ENCODE data around the gene TWNK.

TWNK gene

DNA sequence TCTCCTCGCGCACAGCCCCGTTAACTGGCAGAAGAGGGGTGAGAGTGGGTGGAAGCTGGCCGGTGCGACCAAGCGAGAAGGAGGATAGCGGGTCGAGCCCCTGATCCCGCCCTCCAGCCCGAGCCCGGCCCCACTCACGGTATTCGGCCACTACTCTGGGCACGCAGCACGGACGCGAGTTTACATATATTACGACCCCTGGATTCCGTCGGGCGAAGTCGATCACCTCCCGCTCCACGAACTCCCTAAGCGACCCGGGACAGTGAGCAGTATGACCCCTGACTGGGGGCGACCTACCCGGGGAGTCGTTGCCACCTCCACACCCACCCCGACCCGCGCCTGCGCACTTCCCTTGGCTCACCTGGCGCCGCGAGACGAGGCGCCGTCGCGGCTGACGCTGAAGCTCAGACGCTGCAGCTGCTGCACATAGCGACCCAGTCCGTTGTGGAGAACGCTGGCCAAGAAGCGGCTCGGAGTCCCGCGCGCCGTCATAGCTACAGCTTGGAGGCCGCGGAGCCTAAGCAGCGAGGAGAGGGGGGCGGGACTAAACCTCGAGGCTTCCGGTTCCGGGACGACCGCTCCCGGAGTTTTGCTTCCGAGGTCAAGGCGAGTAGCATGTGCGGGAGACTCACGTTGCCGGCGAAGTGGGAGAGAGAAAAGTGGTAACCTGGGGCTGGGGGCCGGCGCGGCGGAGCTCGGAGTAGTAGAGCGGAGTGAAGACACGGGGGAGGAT is at the start of gene TWNK, which contains the start of gene MRPL43:
Gene TWNK (plus strand): TSS at position 592 of the 733 bp plus-strand sequence. CDS start 668 bp downstream, outside the sequence.
Gene MRPL43 (minus strand): TSS at position 546 of the 733 bp plus-strand sequence. CDS start 54 bp downstream, at position 492.
- peak; percentile 32 for DNase-seq

DNA sequence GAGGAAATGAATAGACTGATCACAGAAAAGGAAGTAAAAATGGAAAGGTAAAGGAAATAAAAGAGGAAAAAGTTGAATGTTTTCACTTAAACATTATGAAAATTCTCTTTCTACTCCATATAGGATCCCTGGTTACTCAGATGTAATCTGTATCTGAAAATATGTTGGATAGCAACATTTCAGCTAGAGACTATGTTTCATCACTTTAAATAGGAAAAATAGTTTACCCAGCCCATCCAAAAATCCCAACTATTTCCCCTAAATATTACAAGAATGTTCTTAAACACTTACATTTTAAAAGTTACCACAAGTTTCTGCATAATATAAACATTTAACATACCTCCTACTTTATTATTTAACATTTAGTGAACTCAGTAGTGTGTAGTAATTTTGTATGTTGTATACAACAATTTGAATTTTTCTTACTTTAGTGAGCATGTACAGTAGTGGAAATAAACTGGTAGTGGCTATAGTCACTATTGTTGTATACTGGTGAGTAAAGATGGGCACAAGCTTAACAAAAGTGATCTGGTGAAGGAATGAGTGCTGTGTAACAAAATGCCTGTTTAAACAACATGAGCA is 47.5 kb upstream of the TWNK start:
- no peak for DNase-seq

DNA sequence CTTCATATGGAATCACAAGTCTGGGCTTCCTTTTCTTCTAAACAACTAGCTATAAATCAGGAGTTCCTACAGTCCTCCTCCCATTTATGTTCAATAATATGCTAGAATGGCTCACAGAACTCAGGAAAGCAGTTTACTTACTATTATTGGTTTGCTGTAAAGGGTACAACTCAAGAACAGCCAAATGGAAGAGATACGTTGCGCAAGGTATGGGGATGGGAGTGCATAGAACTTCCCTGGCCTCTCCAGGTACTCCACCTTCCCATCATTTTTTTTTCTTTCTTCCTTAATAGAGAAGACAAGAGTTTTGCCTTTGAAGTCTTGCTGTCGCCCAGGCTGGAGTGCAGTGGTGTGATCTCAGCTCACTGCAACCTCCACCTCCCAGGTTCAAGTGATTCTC is 45.1 kb upstream of the TWNK start:
- DNase-seq = no peak

DNA sequence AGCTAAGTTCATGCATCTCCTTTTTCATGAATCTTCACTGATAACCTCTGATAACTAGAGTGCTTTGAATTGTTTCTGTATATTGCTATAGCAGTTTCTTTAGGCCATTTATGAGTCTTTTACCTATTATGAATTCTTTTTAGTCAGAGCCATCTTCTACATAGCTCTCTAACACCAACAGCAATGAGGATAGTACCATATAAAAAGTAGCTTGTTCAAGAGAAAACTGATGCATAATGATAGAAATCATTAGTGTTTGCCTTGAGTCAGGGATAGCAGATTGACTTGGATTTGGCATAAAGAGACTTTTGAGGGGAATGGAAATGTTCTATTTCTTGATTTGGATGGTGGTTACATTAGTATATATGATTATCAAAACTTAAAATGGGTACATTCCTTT is 43.8 kb upstream of the TWNK start:
- DNase-seq = no peak

DNA sequence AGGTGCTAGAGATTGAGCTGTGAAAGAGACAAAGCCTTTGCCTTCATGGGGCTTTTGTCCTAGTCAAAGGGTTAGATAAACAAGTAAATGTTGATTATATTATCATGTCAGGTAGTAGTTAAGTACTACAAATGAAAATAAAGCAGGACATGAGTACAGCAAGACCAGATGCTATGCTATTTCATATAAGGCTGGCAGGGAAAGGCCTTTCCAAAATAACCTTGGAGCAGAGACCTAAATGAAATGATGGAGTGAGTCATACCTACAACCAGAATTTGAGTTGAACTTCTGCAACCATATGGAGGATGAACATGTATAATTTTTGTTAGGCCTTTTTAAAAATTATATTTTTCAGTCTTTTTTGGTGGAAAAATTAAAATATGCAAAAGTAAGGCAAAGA is 41.6 kb upstream of the TWNK start:
- DNase-seq = no peak

DNA sequence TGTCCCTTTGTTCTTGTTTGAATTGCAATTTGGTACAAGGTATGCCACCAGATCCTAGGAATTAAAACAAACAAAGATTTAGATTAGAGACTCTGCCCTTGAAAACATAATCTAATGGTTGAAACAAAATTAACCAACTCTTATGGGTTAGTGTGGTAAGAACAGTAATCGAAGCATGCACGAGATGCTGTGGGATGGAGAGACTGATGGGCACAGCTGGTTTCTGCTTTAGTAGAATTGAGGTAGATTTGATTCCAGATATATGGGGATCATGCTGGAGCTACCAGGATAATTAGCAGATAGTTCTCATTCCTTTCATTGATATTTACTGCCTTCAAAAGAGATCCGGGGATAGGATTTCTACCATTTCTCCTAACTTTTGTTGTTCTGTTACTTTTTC is 38.4 kb upstream of the TWNK start:
- DNase-seq = no peak

DNA sequence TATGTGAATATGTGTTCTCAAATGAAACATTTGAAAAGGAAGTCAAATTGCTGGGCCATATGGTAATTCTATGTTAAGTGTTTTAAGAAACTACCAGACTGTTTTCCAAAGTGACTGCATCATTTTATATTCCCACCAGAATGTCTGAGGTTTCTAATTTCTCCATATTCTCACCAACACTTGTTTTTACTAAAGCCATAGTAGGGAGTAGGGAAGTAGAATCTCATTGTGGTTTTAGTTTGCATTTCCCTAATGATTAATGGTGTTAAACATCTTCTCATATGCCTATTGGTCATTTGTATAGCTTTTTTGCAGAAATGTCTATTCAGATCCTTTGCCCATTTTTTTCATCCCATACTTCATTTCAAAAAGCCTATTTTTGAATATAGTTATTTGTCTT is 27.1 kb upstream of the TWNK start:
- no peak for DNase-seq

DNA sequence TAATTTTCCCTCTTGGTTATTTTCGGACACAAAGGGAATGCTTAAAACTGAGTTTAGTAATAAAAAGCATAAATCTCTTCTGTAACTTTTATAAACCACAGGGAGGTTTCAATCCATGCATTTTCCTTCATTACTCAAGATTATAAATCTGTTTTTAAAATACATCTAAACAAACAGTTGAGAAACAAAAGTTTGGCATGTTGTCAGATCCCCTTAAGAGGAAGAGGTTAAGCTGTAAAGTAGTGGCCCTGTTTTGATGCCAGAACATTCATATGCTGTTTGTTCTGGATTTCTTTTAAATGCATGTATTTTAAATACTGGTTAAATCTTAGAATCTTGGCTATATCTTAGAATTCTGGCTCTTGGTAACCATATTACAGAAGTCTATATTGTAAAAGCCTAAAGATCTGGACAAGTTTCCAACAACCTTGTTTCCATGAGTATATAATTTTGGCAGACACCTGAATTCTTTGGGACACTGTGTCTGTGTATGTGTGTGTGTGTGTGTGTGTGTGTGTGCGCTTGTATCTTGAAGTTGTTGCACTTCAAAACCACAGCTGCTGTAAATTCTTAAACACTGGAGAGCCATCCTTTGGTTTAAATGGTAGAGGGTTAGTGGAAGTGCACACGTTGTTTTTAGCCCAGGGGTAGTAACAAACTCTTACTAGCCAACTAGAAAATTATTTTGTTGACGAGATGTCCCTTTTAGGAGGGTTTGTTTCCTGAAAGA is 24.8 kb upstream of the TWNK start:
- DNase-seq = no peak

DNA sequence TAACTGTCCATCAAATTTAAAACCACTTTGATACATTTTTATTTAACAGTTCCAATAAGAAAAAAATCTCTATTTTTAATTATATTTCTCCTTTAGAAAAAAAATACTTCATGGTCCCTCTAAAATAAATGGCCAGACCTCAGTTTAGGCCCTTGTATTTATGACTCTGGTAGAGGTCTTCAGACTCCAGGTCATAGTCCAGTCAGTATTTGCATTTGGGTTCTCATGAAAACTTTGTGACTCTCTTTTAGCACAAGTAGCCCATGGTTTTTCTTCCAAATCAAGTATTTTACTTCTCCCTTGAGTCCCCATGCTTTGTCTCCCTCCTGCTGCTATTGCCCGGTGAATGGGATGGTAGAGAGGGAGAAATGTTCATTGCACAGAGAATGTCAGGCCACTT is 23.5 kb upstream of the TWNK start:
- no peak for DNase-seq

DNA sequence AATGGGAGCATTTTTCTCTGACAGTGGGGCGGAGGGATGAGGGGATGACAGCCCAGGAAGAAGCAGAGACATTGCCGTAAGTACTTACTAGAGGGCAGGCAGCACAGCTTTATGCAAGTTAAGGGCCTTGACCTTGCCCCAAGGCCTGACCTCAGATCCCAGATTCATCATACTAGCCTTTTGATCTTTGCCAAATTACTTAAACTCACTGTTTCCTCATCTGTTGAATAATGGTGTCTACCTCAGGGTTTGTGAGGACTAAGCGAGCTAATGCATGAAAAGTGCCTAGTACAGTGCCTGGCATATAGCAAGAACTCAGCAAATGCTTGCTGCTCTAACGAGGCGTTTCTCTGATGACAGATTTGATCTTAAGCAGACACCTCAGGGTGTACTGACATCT is 21.5 kb upstream of the TWNK start:
- DNase-seq = no peak

DNA sequence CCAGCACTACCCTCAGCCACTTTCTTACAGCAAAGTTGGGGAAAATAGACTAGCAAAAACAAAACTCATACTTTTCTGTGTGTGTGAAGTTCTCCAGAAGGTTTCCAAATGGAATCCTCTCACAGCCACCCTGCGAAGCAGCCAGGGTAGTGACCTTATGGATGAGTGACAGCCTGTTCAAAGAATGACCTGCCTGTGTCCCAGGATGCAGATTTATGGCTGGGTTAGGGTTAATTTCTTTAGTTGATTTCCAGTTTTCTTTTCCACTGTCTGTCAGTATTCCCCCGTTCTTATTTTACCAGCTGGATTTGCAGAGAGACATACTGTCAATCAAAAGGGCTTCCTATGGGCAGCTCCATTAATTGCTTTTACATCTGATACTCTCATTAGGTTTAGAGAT is 20.5 kb upstream of the TWNK start:
- DNase-seq = no peak

DNA sequence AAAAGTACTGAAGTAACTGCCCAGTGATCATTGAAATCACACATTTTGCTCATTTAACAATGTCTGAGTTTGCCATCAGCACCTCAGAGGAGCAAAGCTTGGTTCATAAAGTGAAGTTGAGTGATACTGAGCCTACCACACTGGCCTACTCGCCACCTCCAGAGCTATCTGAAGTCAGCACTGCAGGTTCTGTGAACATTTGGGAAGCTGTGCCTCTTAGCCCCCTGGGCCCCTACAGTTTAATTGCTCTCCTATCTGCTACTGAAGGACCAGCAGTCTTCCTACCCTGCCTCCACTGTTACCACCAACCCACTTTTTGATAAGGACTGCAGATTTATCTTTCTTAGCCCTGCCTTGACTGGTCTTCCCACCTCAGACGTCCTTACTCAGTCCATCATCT is 20.0 kb upstream of the TWNK start:
- no peak for DNase-seq

DNA sequence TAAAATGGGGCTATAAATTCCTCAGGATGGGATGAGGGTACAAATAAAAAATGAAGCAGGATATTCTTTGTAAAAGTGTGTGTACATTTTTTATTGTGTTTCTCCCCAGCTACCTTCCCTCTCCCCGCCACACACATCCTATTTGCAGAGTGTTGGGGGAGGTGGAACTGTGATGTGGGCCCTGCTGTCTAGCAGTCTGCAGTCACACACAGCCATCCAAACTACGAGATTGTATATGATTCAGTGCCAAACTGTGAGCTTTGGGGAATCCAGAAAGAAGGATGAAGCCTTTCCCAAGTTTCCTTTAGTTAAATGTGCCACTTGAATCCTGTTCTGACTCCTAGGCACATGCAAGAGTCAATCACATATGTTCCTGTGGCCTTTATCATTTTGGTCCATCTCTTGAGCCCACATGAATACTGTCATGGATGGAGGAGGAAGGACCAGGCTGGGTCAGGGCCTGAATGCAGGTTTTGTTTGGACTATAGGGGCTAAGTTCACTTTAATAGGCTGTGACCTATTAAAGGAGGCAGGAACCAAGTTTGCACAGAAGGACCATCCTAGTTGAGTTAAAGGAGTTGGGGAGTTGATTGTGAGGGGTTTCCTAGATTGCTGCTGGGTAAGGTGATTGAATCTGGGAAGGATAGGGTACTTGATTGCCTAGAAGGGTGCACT is 19.1 kb upstream of the TWNK start:
- no peak for DNase-seq

DNA sequence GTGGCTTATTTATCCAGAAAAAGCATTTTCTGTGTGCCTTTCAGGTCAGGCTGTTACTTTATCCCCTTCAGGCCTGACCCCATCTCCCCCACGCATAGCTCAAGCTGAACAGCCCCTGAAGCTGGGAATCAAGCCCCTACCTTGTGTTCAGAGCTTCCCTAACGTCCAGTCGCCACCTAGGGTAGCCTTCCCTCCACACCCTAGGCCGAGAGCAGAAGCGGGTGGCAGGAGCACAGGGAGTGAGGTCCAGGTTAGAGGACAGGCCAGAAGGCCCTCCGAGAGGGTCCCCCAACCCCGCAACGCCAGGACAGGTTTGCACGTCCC is 18.5 kb upstream of the TWNK start:
- DNase-seq = no peak

DNA sequence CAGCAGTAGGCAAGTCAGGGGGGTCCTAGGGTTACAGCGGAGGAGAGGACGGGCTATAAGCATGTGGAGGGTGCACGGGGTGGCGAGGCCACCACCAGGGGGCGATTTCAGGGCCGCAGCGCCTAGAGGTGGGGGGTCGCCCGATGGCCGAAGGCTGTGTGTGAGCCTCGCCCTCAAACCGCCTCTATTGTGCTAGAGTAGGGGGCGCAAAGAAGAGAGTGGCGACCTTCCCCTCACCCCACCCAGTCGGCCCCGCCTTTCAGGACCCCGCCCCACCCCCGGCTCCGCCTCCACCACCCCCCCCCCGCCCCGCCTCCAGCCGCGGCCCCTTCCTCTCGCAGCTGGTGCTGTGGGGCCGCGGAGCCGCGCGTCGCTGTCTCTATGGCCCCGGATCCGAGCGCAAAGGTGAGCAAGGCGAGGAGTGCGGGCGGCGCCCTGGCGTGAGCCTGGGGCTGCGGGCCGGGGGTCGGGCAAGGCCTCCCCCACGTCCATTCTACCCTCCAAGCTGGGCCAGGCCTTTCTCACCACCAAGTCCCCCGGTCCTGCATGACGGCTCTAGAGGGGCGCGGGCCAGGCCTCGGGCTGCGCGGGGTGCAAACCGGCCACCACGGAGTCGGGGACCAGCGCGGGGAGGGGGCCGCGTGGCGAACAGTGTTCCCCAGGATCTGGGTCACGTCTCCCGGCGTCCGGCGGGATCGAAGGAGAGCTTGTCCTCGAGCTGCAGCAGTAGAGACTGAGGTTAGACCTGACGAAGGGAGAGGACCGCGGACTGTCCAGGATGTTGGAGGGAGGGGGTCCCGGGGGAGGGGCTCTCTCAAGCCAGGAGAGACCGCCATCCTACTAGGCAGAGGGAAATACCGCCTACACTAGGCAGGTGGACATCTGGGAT is 17.9 kb upstream of the TWNK start, which contains the start of gene SEMA4G:
Gene SEMA4G (plus strand): TSS at position 318 of the 889 bp plus-strand sequence. CDS start 3,409 bp downstream, outside the sequence.
- no peak for DNase-seq

DNA sequence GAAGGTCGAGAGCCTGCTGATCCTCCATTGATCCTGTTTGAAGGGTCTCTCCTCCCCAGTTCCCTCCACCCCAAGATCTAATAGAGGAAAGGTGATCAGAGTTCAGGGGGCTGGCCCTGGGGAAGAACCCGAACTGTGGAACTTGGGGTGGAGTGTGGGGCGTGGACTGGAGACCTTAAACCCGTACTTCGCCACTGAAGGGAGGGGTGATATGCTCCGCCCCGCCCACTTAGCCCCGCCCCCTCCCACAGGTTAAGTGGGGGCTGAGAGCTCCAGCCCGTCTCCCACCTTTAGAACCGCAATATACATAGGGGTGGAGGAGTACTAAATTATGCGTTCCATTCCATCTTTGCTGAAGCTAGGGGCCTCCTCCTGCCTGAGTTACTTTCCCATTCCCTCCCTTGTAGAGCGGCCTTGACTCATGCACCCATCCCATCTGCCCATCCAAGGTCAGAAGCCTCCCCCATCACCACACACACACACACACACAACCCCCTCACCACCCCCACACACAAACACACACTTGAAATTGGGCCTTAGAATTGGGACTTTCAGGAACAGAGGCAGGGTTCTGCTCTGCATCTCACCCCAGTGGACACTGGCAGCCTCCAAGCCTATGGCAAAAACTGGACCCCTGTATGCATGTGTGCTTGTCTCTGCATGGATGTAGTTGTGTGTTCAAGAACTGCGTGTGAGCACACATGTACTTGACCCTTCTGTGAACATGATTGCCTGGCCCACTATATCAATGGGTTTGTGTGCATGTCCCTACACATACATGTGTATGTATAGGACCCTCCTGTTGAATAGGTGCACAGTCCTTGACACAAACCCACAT is 17.0 kb upstream of the TWNK start:
- no peak for DNase-seq

DNA sequence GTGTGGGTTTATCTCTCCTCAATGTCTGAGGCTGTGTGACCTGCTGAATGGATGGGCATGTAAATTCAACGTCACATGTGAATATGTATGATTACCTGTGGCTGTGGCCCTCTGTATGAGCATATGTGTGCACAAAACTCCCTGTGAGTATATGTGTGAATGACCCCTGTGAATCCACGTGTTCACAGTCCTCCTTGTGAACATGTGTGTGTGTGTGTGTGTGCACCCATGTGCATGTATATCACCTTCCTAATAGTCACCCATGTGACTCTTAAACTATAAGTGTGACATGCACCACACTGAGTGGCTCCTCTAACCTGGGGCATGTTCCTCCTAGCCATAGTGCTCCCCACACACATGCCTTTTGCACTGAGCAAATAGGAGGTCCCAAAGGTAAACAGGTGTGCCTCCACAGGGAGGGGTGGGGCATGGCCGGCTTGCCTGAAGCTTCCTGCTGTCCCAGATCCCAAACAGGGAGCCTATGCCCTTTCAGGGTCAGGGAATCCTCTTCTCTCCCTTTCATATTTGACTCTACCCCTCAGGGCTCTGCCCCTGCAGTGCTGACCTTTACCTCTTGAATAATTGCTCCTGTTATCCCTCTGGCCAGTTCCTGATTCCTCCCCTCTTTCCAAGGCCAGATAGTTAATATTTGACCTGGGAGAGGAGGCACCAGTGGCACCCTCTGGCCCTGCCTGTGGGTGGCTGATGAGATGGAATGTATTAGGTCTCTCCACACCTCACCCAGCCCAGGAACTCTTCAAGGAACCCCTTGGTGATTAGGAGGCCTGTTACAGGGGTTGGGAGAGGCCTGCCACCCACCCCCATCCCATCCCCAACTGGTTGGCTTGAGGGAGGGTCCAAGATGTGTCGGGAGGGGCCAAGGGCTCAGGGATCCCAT is 16.2 kb upstream of the TWNK start:
- no peak for DNase-seq

DNA sequence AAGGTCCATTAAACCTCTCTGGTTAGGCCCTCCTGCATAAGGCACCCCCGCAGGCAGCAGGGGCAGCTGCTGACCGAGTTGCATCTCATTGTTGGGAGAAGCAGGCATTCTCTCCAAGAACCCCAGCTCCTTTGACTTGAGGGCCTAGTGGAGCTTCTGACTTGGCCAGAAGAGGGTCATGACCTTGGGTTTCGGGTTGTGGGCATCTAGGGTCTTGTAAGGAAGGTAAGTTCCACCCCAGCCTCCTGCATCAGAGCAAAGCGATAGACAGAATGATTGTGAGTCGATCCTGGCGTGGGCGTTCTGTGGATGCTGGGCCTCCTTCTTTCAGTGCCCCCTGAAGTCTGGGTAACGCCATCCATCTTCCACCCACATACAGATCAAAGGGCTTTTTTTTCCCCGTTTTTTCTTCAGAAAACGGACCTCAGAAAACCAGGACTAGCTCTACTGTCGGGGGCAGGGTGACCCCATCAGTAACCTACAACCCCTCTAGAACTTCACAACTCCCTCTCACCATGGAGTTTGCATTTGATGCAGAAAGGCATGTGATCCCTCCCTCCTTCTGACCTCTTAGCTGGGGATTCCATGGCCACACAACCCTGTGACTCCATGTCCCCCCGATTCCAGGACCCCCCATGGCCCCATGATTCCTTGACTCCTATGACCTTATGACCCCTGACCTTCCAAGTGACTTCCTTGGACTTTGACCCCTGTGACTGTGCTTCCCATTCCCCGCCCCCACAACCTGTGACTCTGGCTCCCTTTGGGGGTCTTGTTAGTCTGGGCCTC is 15.0 kb upstream of the TWNK start:
- no peak for DNase-seq

DNA sequence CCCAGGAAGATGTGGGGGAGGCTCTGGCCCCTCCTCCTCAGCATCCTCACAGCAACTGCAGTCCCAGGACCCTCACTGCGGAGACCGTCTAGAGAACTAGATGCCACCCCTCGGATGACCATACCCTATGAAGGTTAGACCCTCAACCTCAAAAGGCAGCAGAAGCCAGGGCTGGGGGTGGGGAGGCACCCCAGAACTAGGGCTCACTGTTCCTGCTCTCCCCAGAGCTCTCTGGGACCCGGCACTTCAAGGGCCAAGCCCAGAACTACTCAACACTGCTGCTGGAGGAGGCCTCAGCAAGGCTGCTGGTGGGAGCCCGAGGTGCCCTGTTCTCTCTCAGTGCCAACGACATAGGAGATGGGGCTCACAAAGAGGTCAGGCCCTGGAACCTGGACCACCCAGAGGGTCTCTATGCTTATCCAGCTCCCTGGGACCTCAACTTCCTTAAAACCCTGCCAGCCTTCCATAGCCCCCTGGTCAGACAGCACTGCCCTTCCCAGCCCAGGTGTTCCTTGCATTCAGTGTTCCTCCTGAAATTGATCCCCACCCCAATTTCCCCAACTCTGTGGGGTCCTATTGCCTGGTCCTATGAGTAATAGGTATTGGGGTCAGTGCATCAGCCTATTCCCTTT is 14.3 kb upstream of the TWNK start:
- DNase-seq = no peak

All from NCI-H1048 (cell line).